GM21447 (cell line): ENCODE data around the gene KRTAP3-2.

ENCODE experiments used
- ATAC-seq: cut with Tn5 transposase; IDR thresholded peaks from one replicate; pipeline ENCODE4 v1.9.1; 2021; ENCODE audit not compliant: unreplicated experiment

The KRTAP3-2 gene

GRCh38 chr17:40974366-40974765, 25.3 kb downstream of the KRTAP3-2 start:
- ATAC-seq: no peak

- no peak for ATAC-seq
Measured at GRCh38 chr17:40967582-40967981, 32.1 kb downstream of the KRTAP3-2 start.

- ATAC-seq: no peak
Measured at GRCh38 chr17:40966848-40967247, 32.9 kb downstream of the KRTAP3-2 start, which contains the start of gene KRT39. Gene KRT39, minus strand, starts transcription at chr17:40966948. Its CDS starts 92 bp downstream, at chr17:40966856.

DNA sequence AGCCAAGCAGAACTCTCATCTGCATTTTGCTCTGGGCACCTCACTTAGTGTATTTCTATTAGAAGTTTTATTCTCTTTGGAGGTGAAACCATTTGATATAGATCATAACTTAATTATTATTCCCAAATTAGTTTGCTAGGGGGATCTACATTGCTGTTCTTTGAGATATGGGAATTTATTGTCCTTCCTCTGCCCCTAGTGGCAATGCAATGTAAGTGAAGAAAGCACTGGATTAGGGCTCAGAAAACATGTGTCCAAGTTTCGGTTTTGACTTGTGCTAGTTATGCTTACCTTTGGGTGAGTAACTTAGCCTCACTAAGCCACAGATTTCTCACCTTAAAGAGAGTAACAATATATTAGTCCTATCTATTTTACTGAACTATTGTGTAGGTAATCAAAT, 35.9 kb downstream of the KRTAP3-2 start:
- ATAC-seq: no peak

- no peak for ATAC-seq
Measured at GRCh38 chr17:40962059-40962561, 37.6 kb downstream of the KRTAP3-2 start.

DNA sequence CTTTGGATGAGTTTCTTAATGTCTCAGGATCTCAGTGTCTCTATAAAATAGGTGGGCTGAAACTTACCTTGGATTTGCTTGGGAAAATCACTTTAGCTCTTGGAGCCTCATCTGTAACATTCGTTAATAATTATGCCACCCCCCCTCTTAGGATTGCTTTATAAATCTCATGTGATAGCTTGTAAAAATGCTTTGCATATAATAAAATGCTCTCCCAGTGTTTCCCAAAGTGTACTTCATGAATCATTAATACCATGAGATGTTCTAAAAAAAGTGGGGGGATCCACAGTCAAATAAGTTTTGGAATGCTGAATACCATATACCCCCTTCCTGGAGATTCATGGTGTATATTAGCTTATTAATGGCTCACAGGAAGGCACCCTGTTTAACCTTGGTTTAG, 38.1 kb downstream of the KRTAP3-2 start:
- no peak for ATAC-seq

- no peak for ATAC-seq
Measured at GRCh38 chr17:40960144-40960543, 39.6 kb downstream of the KRTAP3-2 start.

GRCh38 chr17:40958086-40958953, 41.4 kb downstream of the KRTAP3-2 start:
- no peak for ATAC-seq

DNA sequence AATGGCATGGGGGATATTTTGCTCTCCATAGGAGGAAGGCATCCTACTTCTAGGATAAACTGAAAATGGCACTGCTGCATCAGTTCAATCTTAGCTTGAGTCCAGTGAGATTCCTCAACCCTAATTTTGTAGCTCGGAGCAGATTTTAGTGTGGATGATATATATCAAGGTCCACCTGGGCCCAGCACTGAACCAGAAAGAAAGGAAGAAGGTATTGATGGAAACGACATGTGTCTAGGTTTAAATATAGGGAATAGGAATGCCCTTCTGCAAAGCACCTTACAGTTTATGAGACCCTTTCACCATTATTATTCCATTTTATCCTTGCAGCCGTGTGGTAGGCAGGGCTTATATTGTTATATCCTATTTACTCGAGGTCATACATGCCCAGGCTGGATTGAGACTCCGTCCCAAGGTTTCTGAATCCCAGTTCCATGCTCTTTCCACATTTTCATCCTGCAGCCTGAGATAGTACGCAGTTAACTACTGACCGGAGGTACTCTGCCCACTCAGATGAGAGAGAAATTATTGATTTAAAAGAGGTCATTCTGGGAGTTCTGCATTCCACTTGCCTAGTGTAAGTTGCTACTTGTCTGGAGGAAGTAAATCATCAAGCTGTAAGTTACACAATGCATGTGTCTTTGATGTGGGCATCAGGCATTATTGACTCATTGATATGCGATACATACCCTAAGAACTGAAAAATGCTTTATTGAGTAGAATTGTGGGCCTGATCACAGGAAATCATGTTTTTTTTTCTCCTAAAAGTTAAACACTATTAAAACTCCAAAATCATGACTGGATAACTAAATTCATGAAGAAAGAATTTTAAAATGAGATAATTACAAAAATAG, 43.1 kb downstream of the KRTAP3-2 start:
- ATAC-seq: no peak

GRCh38 chr17:40953881-40954280, 45.8 kb downstream of the KRTAP3-2 start:
- no peak for ATAC-seq

DNA sequence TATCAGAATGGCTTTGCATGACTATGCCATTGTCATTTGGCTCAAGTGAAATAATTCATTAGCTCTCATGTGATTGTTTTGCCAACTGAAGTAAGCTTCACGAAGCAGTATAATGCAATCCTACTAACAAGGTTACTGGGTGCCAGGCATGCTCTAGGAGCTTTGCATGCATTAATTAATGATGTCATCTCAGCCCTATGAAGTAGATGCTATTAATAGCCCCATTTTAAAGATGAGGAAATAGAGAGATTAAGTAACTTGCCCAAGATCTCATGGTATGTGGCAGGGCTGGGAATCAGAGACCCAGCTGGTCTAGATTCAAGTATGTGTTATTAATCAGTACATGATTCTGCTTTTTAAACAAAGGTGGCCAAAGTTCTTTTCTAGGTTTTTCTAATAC, 47.0 kb downstream of the KRTAP3-2 start:
- no peak for ATAC-seq

DNA sequence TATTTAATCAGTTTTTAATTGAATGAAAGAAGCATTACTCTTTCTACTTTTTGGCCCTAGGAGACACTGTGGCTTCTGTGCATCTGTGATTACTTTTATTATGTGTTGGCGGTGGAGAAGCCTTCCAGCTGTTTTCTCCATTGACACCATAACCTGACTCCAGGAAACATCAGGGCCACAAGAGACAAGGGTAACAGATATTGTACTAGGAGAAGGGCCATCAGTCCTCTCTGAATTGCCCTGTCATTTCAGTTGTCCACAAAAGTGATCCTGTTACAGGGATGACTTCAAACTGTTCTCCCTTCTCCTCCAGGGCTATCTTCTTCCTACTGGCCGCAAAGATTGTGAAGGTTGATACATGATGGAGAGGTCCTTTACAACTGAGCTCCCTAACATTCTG, 47.6 kb downstream of the KRTAP3-2 start:
- ATAC-seq: no peak

DNA sequence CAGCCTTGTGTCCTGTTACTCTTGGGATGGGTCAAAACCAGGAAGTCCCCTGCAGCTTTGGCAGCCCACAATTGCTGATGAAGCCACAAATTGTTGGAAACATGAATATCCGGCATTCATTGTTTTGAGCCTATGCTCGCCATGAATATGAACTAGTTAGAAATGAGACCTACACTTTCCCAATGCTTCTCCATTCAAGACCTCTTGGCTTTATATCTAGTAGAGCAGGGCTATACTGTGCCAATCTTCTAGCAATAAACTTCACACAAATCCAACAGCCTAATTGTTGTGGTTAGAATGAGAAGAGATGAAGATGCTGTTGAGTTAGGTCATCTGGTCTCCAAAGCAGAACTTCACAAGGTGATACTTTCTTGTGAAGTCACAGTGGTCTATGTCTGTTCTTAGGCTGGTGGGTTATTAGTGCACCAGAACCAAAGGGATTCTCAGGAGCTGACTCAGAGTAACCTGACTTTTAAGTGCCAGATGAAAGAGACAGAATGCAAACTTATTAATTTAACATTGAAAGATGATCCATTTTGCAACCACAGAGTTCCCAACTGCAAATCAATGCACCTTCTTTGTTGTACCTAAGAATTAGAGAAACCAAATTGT, 48.6 kb downstream of the KRTAP3-2 start:
- ATAC-seq: no peak

DNA sequence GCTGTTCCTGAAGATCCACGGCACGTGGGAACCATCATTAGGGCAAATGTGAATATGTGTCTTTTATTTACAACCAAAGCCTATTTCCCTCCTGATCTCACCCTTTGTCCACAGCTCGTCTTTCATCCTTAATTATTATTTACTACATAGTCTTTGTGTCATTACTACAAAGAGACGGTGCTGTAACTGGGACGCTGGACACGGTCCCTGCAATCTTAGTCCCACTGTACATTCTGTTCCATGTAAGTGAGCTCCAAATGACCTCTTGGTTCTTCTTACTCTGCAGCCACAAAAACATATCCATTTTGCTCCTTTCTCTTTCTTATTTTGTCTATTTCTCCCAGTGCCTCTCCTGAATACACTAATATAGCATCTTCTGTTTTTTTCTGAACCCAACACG, 49.5 kb downstream of the KRTAP3-2 start:
- no peak for ATAC-seq

- ATAC-seq: no peak
Measured at GRCh38 chr17:40949418-40949817, 50.3 kb downstream of the KRTAP3-2 start.
